ENCODE results near the gene CAMKMT.
A peak's percentile ranks its signal among the peaks of the same experiment; 100 is the strongest.
"Not testable (repeated sequence)": the region's sequence is repeated elsewhere in the genome, so short reads cannot be mapped to it uniquely, and the experiment has no call there.

CAMKMT gene

GRCh38 chr2:44450082-44450481 is 88.3 kb downstream of the CAMKMT start:
- DNase-seq, result no peak

- no peak for DNase-seq
Measured at GRCh38 chr2:44450806-44451205, 89.1 kb downstream of the CAMKMT start.

DNA sequence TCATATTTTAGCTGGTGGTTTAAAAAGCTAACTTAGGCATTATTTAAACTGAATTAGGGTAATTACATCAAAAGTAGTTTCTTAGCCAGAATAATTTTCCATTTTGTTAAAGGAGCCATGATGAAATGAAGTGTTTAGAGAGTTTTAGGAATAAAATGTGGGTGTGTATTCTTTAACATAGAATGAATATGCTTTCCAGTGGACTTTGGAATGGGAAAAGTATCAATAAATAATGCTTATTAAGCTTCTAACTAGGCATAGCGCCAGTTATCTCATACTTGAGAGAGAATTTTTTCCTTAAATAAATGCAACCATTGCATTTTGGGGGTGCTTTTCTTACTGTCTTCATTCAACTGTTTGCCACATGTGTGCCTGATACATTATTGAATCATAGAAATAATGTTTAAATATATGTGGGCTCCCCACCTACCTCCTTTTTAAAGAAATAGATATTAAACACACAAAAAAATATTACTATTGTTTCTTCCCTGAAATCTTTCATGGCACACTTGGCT is 90.4 kb downstream of the CAMKMT start:
- DNase-seq, result no peak

- DNase-seq, result no peak
Measured at GRCh38 chr2:44453259-44453658, 91.5 kb downstream of the CAMKMT start.

DNA sequence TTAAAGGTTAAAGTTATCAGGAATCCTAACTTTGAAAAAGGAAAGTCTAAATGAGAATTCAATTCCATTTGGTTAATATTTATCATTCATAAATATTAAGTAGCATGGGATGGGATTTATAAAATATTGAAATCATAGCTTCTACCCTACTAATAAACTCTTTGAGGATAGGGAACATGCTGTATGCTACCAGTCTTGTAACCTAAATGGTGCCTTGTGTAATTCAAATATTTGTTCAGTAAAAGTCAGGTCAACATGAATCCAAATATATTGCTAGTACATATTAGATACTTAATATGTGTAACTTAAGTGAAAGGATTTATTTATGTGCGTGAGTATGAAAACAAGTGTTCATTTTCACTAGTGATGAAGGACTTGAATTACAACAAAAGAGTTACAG is 94.1 kb downstream of the CAMKMT start:
- no peak for DNase-seq

DNA sequence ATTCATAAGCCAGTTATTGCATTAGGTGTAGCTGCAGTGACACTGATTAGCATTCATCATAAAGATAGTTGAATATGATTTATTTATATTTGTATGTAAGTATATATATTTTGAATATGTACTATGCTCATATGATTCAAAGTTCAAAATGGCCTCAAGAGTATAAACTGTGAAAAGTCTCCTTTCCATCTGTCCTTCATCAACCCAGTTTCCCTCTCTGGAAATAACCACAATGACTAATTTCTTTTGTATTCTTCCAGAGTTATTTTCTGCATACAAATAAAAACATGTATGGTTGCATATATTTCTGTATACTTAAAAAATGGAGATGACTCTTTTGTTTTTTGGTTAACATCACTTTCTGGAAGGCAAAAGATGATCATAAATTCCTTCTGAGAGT is 95.2 kb downstream of the CAMKMT start:
- no peak for DNase-seq

- no peak for DNase-seq
Measured at GRCh38 chr2:44459739-44460138, 98.0 kb downstream of the CAMKMT start.

DNA sequence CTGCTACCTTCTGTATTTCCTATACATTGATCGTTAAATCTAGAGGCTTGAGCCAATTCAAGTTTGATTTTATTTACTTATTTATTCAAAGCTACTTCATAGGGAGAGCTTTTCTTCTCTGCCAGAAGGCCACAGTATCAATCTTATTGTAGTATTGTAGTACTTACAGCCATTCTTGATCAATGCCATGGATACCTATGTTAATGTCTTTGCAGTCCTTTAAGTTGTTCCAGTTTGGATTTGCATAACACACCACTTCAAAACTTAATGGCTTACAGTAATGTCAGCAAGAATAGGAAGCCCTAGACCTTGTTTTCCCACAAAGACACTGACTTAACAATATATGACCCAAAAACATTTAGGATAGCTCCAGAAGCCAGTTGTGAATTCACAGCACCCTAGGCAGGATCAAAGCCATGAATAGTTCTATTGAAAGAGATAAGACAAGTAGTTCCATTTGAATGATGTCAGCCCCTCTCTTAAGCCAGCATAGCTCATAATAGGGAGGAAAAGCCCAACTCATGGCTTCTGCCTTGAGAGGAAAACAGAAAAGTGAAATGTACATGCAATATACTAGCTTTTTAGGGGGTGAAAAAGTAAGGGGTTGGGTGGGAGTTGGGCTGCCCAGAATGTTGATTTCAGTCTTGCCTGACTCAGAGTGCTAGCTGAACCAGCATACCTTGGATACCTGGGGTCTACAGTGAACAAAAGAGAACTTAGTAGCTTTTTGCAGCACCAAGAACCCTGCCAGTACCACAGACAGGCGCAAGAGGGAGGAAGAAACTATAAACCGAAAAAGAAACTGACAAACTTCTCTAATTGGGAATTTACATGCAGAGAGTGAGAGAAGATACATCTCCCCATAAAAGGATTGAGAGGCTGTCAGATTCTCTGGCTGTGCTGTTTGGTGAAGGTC is 101.4 kb downstream of the CAMKMT start:
- no peak for DNase-seq

GRCh38 chr2:44464437-44464836 is 102.7 kb downstream of the CAMKMT start:
- DNase-seq, result no peak

- DNase-seq, result no peak
Measured at GRCh38 chr2:44470151-44470550, 108.4 kb downstream of the CAMKMT start.

DNA sequence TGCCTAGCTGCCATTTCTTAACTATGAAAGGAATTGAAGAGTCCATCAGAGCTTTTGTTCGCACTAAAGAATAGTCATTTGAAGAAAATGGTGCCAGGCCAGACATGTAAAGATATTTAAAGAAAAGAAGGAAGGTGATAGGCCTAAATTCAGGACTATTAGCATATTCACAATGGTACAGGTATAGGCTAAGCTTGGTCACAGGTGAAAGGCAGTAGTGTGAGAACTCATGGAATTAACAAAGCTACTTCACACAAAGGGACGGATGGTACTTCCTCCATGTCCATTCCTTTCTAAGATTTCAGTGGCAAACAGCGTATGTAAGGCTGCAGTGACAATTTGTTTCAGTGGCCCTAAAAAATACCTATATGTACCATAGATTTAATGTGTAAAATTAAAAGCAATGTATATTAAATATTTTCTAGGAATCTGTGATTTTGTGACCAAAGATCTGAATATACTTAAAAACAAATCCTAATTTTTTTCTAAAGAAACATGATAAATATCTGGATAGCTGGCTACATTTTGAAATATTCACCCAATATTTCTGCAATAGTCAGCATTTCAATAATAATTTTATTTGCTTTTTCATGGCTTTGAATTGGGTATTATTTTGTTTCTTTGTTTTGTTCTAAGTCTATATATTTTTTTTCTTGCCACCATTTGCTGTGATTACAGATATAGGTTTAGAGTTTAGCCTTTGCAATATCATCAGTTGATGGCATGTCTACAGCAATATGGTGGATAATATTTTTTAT is 116.1 kb downstream of the CAMKMT start:
- DNase-seq, result no peak

GRCh38 chr2:44479127-44479887 is 117.6 kb downstream of the CAMKMT start:
- peak; percentile 34 for DNase-seq

DNA sequence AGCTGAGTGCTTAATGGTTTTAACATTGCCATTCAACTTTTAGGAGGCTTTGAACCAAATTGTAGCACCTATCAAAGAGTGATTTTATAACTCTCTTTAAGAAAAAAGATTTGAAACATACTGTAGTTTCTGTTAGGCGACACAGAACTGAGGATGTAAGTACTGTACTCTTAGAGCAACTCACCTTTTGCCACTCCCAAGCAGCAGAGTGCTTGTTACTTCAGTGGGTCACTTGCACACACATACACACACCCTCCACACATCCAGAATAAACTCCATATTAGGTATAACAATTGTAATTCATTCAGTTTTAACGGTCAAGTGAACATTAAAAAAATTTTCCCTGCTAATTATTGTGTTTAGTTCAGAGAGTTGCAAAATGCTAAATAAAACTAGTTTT is 118.3 kb downstream of the CAMKMT start:
- DNase-seq, result no peak

DNA sequence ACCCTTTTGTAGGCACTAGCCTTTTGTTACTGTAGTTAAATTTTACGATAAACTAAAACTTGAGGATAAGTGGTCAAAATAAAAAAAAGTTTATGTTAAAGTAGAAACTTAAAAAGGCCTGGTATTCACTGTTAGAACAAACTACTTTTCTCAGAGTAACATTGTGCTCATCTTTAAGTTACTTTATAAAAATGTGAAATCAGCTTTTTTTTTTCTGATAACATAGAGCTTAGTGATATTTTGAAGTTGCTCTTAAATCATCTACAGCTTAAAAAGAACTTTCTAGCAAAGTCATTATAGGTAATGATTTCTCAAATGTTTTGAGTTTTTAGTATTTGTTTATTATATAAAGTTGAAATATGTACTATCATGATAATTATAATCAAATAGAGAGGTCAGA is 125.3 kb downstream of the CAMKMT start:
- no peak for DNase-seq

- DNase-seq, result no peak
Measured at GRCh38 chr2:44490726-44491125, 129.0 kb downstream of the CAMKMT start.

GRCh38 chr2:44494006-44494405 is 132.3 kb downstream of the CAMKMT start:
- DNase-seq, result no peak

GRCh38 chr2:44495035-44495434 is 133.3 kb downstream of the CAMKMT start:
- no peak for DNase-seq

DNA sequence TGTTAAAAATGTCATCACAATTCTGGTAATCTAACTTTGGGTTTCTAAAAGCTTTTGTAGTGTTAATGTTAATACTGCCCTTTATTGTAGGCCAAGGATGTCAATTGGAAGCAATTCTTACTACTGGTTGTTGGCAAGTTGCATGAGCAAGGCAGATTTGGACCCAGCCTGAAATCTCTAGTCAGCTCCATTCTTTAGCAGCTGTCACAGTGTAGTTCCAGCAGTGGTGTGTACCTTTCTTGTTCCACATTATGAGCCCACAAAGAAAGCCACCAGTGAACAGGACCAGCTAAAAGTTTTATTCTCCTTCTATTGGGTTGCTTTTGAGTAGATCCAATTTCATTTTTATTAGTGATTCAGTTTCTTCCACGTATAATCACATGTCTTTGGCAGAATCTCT is 133.8 kb downstream of the CAMKMT start:
- DNase-seq, result no peak

GRCh38 chr2:44496130-44496529 is 134.4 kb downstream of the CAMKMT start:
- no peak for DNase-seq

GRCh38 chr2:44498551-44498950 is 136.8 kb downstream of the CAMKMT start:
- no peak for DNase-seq

- not testable (repeated sequence) for DNase-seq
Measured at GRCh38 chr2:44505664-44506063, 143.9 kb downstream of the CAMKMT start.

DNA sequence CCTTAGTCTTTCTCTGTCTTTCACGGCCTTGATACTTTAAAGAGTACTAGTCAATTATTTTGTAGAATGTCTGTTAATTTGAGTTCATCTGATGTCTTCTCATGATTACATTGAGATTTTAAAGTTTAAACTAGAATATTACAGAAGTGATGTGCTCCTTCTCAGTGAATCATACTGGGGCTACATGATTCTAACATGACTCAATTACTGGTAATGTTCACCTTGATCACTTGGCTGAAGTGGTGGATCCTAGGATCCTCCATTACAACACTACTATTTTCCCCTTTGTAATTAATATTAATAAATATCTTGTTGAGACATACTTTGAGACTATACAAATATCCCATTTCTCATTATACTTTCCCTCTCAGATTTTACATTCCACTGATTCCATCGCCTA is 148.5 kb downstream of the CAMKMT start:
- no peak for DNase-seq

DNA sequence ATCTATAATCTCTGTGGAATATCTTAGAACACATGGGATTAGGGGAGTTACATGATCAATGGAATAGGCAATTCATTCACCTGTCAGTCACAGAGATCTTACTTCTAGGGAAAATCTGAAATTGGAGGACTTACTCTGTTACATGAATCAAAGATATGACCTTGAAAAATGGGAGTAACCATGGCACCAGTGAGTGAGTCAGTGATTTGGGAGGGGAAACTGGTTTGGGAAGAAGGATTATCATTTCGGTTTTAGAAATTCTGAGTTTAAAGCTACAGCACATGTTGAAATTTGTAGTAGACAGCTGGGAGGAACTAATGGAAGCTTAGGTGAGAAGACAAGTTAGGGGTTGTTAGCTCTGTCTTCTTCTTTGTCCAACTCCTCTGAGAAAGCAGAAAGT is 153.7 kb downstream of the CAMKMT start:
- no peak for DNase-seq
